Fibroblast of gingiva (primary cell): ENCODE results near the gene PHLDA3.

Experiments used
- DNase-seq: peaks from one replicate; pipeline ENCODE4 v3.0.0-alpha.2; 2011; ENCODE audit warnings: low read depth

The PHLDA3 gene

GRCh38 chr1:201468844-201469644, at the start of gene PHLDA3:
PHLDA3 (minus strand) TSS chr1:201469188; CDS start chr1:201468786, 402 bp downstream.
- peak; percentile 93 for DNase-seq

- no peak for DNase-seq
These were observed 49.1 kb upstream of the PHLDA3 start for GRCh38 chr1:201518071-201518470.

- no peak for DNase-seq
These were observed 48.6 kb upstream of the PHLDA3 start for GRCh38 chr1:201517631-201518030.

- no peak for DNase-seq
These were observed 47.6 kb upstream of the PHLDA3 start for GRCh38 chr1:201516511-201517127.

- DNase-seq, result no peak
These were observed 46.9 kb upstream of the PHLDA3 start for GRCh38 chr1:201515895-201516294.

- DNase-seq, result no peak
These were observed 46.2 kb upstream of the PHLDA3 start for GRCh38 chr1:201515062-201515750.

- DNase-seq, result no peak
These were observed 45.5 kb upstream of the PHLDA3 start for GRCh38 chr1:201514466-201514865.

GRCh38 chr1:201513498-201514243, 44.7 kb upstream of the PHLDA3 start:
- no peak for DNase-seq

- DNase-seq, result peak; percentile 17
These were observed 43.1 kb upstream of the PHLDA3 start for GRCh38 chr1:201511941-201512539.

GRCh38 chr1:201511396-201511940, 42.5 kb upstream of the PHLDA3 start:
- DNase-seq, result no peak

GRCh38 chr1:201510734-201511133, 41.7 kb upstream of the PHLDA3 start:
- DNase-seq, result no peak

- no peak for DNase-seq
These were observed 40.8 kb upstream of the PHLDA3 start for GRCh38 chr1:201509601-201510374.

- no peak for DNase-seq
These were observed 39.8 kb upstream of the PHLDA3 start for GRCh38 chr1:201508809-201509208.

- no peak for DNase-seq
These were observed 38.3 kb upstream of the PHLDA3 start for GRCh38 chr1:201507360-201507675.

- peak; percentile 81 for DNase-seq
These were observed 37.8 kb upstream of the PHLDA3 start, which contains the start of gene CSRP1 for GRCh38 chr1:201506557-201507359. CSRP1 (minus strand) TSS chr1:201507123; CDS start chr1:201496303, 10,820 bp downstream.

GRCh38 chr1:201506092-201506491, 37.1 kb upstream of the PHLDA3 start:
- DNase-seq, result no peak

GRCh38 chr1:201505503-201505890, 36.5 kb upstream of the PHLDA3 start:
- DNase-seq, result peak; percentile 52

- no peak for DNase-seq
These were observed 36.0 kb upstream of the PHLDA3 start for GRCh38 chr1:201504799-201505502.

- peak; percentile 57 for DNase-seq
These were observed 35.2 kb upstream of the PHLDA3 start for GRCh38 chr1:201504179-201504631.
